Measurements from ENCODE around the gene GPR156.
A peak's percentile ranks its signal among the peaks of the same experiment; 100 is the strongest.

Gene GPR156

GRCh38 chr3:120202363-120202762 lies 82.7 kb downstream of the GPR156 start:
- no peak overlapping the region for H3K4me3 ChIP-seq (replicated peaks; ENCODE audit: low read depth, low read length)
- DNase-seq (ENCODE audit: low read depth), result no peak
- no peak for TF ChIP-seq CTCF (IDR thresholded peaks at IDR 0.05; ENCODE audit: low read length, missing control alignments)

GRCh38 chr3:120200493-120201235 lies 84.4 kb downstream of the GPR156 start:
- DNase-seq (ENCODE audit: low read depth), result no peak
- no peak for TF ChIP-seq CTCF (IDR thresholded peaks at IDR 0.05; ENCODE audit: low read length, missing control alignments)
- H3K4me3 ChIP-seq (replicated peaks; ENCODE audit: low read depth, low read length), result no peak overlapping the region

GRCh38 chr3:120198305-120198878 lies 86.6 kb downstream of the GPR156 start:
- no peak overlapping the region for H3K4me3 ChIP-seq (replicated peaks; ENCODE audit: low read depth, low read length)
- TF ChIP-seq CTCF (IDR thresholded peaks at IDR 0.05; ENCODE audit: low read length, missing control alignments), result peak; percentile 30
- DNase-seq (ENCODE audit: low read depth), result peak; percentile 61

GRCh38 chr3:120196812-120197211 lies 88.2 kb downstream of the GPR156 start:
- DNase-seq (ENCODE audit: low read depth), result no peak
- no peak for TF ChIP-seq CTCF (IDR thresholded peaks at IDR 0.05; ENCODE audit: low read length, missing control alignments)
- no peak overlapping the region for H3K4me3 ChIP-seq (replicated peaks; ENCODE audit: low read depth, low read length)

GRCh38 chr3:120196333-120196732 lies 88.7 kb downstream of the GPR156 start:
- no peak for DNase-seq (ENCODE audit: low read depth)
- no peak for TF ChIP-seq CTCF (IDR thresholded peaks at IDR 0.05; ENCODE audit: low read length, missing control alignments)
- H3K4me3 ChIP-seq (replicated peaks; ENCODE audit: low read depth, low read length), result no peak overlapping the region

- TF ChIP-seq CTCF (IDR thresholded peaks at IDR 0.05; ENCODE audit: low read length, missing control alignments), result no peak
- DNase-seq (ENCODE audit: low read depth), result no peak
- no peak overlapping the region for H3K4me3 ChIP-seq (replicated peaks; ENCODE audit: low read depth, low read length)
These were observed 91.5 kb downstream of the GPR156 start for GRCh38 chr3:120193554-120193953.

GRCh38 chr3:120192579-120192978 lies 92.4 kb downstream of the GPR156 start:
- H3K4me3 ChIP-seq (replicated peaks; ENCODE audit: low read depth, low read length), result no peak overlapping the region
- no peak for DNase-seq (ENCODE audit: low read depth)
- no peak for TF ChIP-seq CTCF (IDR thresholded peaks at IDR 0.05; ENCODE audit: low read length, missing control alignments)

Data from fibroblast of pulmonary artery (primary cell).